ENCODE measurements around the gene PIK3C2B. TPM values are rescaled to one million over a fixed set of nuclear protein-coding genes. Genes with fewer than 3 reads are reported as not detected.

PIK3C2B gene
- total and polyA plus RNA-seq, 2 of the 8 experiments (the other 6 are each of a cell fraction or from before 2014, with no cell fraction given), result 20.4 to 36.7 TPM

DNA sequence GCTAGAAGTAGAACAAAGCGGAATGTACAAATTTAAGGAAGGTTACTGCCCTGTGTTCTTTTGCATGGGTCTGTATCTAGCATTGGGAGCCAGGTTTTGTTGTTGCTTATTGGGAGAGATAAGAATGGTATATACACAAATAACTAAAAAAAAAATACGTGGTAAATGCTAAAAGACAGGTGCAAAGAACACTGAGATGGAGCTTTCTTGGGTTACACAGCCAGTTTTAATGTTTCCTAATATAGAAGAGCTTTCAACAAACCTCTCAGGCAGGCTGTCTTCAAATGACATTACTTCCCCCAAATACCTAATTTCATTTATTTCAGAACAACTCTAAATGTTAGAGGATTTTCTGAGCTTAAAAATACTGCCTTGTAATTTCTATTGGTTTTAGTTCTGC, 20.2 kb upstream of the PIK3C2B start:
- H2BK15ac ChIP-seq (ENCODE audit: low read length), result no peak overlapping the region
- no peak overlapping the region for H3K18ac ChIP-seq (ENCODE audit: extremely low read depth, low read length)
- no peak overlapping the region for H3K23ac ChIP-seq (ENCODE audit: insufficient read length)
- no peak overlapping the region for H2AK5ac ChIP-seq (ENCODE audit: low read depth, low read length)
- no peaks in the 10 kb centered on the region for H3K27me3 ChIP-seq (replicated peaks in 1 of 4; ENCODE audit: control insufficient read depth in 3 of 4, extremely low read depth in 1 of 4, insufficient read depth in 3 of 4, low read length in 3 of 4)
- H3K4me1 ChIP-seq (replicated peaks in 1 of 4; ENCODE audit: control insufficient read depth in 3 of 4, insufficient read depth in 4 of 4, low read length in 3 of 4), result no peaks in the 10 kb centered on the region; a peak in 1 of 7 replicates
- no peak overlapping the region for H3K27ac ChIP-seq (ENCODE audit: low read depth, low read length)
- no peak overlapping the region for H3K4me3 ChIP-seq (ENCODE audit: extremely low read depth in 1 of 4, insufficient read depth in 2 of 4, low read depth in 3 of 4, low read length in 4 of 4)
- H3K9me3 ChIP-seq (ENCODE audit: insufficient read depth in 2 of 2, low read depth in 1 of 2, low read length in 1 of 2), result no peaks in the 10 kb centered on the region
- H3K23me2 ChIP-seq (ENCODE audit: low read depth, low read length), result peaks cover 2% of the 10 kb centered on the region
- peaks cover 2% of the 10 kb centered on the region; the same call in 1 of the 2 replicates for H3K79me1 ChIP-seq (ENCODE audit: low read depth, low read length)
- no peak overlapping the region for H4K8ac ChIP-seq (ENCODE audit: extremely low read depth, insufficient read depth, low read length)
- no peak overlapping the region for H2BK20ac ChIP-seq (ENCODE audit: low read length)
- no peak overlapping the region for H3K4me2 ChIP-seq (ENCODE audit: insufficient read depth in 1 of 2, low read depth in 2 of 2, low read length in 2 of 2)
- H2BK12ac ChIP-seq (ENCODE audit: low read depth, low read length), result no peak overlapping the region
- no peak overlapping the region for H2AFZ ChIP-seq (ENCODE audit: low read length)
- POLR2A ChIA-PET (ENCODE audit: partially characterized antibody), result interaction anchor here (0.6 to 6.8 kb wide), 7 partner anchors 8 to 107 kb away, joined by 3 to 106 read pairs (median 11); no protein-coding TSS in a partner anchor
- peaks cover 12 to 33% of the 10 kb centered on the region in 2 experiments for H3K79me2 ChIP-seq (ENCODE audit: control insufficient read depth in 1 of 2, insufficient read depth in 2 of 2, low read length in 2 of 2)
- no peak overlapping the region for H3K4ac ChIP-seq (replicated peaks; ENCODE audit: insufficient read length, low read depth, low read length)
- no peak for DNase-seq (ENCODE audit: low read depth in 1 of 2, low spot score in 2 of 2)
- no peak overlapping the region for H3K56ac ChIP-seq (replicated peaks; ENCODE audit: insufficient read length, low read depth, low read length)
- no peak for FAIRE-seq
- WGBS, 2 experiments (ENCODE audit: extremely low coverage in 1 of 2, insufficient coverage in 1 of 2, insufficient read length in 1 of 2, insufficient replicate concordance in 2 of 2, low coverage in 1 of 2, low lambda C conversion rate in 2 of 2, missing lambda C conversion rate in 1 of 2), result 90% methylated on average over 2 of the region's 2 CpGs; no CpG with 5 or more reads in 1 of the 2 experiments
- H3K14ac ChIP-seq (ENCODE audit: insufficient read length), result no peak overlapping the region
- H2BK120ac ChIP-seq (replicated peaks; ENCODE audit: low read depth, low read length), result no peak overlapping the region
- H4K91ac ChIP-seq (replicated peaks; ENCODE audit: insufficient read length, low read length), result no peak overlapping the region
- no peak overlapping the region for H2BK5ac ChIP-seq (ENCODE audit: low read depth, low read length)
- CTCF ChIA-PET (ENCODE audit: partially characterized antibody), result interaction anchor here (0.6 to 49.0 kb wide), 4 partner anchors 12 to 1459 kb away, joined by 3 to 2124 read pairs (median 4); no protein-coding TSS in a partner anchor
- H4K20me1 ChIP-seq (replicated peaks in 1 of 2; ENCODE audit: control insufficient read depth in 1 of 2, insufficient read depth in 2 of 2, low read length in 2 of 2), result no peaks in the 10 kb centered on the region
- no peak overlapping the region for H4K5ac ChIP-seq (ENCODE audit: insufficient read length, low read depth, low read length)
- no peak overlapping the region for H3K9ac ChIP-seq (replicated peaks in 1 of 4; ENCODE audit: extremely low read depth in 1 of 4, low read depth in 3 of 4, low read length in 3 of 4)
- H3K36me3 ChIP-seq (ENCODE audit: control insufficient read depth in 2 of 4, insufficient read depth in 4 of 4, low read length in 3 of 4), result peaks cover 0 to 9% (median 0%) of the 10 kb centered on the region in 4 experiments; a peak in 3 of 8 replicates
- TF ChIP-seq, protein P1, sequence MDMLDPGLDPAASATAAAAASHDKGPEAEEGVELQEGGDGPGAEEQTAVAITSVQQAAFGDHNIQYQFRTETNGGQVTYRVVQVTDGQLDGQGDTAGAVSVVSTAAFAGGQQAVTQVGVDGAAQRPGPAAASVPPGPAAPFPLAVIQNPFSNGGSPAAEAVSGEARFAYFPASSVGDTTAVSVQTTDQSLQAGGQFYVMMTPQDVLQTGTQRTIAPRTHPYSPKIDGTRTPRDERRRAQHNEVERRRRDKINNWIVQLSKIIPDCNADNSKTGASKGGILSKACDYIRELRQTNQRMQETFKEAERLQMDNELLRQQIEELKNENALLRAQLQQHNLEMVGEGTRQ (IDR thresholded peaks at IDR 0.05; ENCODE audit: low read length), result no peak
- TF ChIP-seq JUN (IDR thresholded peaks at IDR 0.05; ENCODE audit: low read depth, low read length), result no peak
- no peak for TF ChIP-seq CBX5 (IDR thresholded peaks at IDR 0.05; ENCODE audit: low read depth, low read length)
- no peak for TF ChIP-seq NRF1 (IDR thresholded peaks at IDR 0.05; ENCODE audit: low read depth, low read length)
- no peak for TF ChIP-seq KDM1A (IDR thresholded peaks at IDR 0.05; ENCODE audit: borderline replicate concordance, low read length)
- TF ChIP-seq POLR2AphosphoS5 (IDR thresholded peaks at IDR 0.05; ENCODE audit: low read depth, low read length), result no peak
- TF ChIP-seq CBX8 (IDR thresholded peaks at IDR 0.05; ENCODE audit: borderline replicate concordance, low read depth, low read length), result no peak
- no peak for TF ChIP-seq SP4 (IDR thresholded peaks at IDR 0.05; ENCODE audit: low read length)
- TF ChIP-seq TBP (IDR thresholded peaks at IDR 0.05; ENCODE audit: low read depth, low read length), result no peak
- TF ChIP-seq RBBP5 (IDR thresholded peaks at IDR 0.05; ENCODE audit: borderline replicate concordance, low read depth, low read length), result no peak
- no peak for TF ChIP-seq GTF2F1 (IDR thresholded peaks at IDR 0.05; ENCODE audit: borderline replicate concordance, low read depth, low read length)
- no peak for TF ChIP-seq ASH2L (IDR thresholded peaks at IDR 0.05; ENCODE audit: low read length)
- TF ChIP-seq RXRA (IDR thresholded peaks at IDR 0.05; ENCODE audit: insufficient read depth, low read depth, low read length), result no peak
- no peak for TF ChIP-seq SIX5 (IDR thresholded peaks at IDR 0.05; ENCODE audit: low read depth, low read length)
